CD4-positive, alpha-beta T cell treated with Interleukin-15 for 1 hour (primary cell): ENCODE measurements around the gene CYP21A2.
"Not testable (repeated sequence)": the region's sequence is repeated elsewhere in the genome, so short reads cannot be mapped to it uniquely, and the experiment has no call there.

Source experiments
- DNase-seq: peaks from one replicate; pipeline ENCODE4 v3.0.0-alpha.2; 2020

CYP21A2 gene

GRCh38 chr6:32056254-32056653 is 18.0 kb downstream of the CYP21A2 start:
- no peak for DNase-seq

- DNase-seq: no peak
These were observed 19.8 kb downstream of the CYP21A2 start for GRCh38 chr6:32057966-32058365.

GRCh38 chr6:32058511-32058963 is 20.3 kb downstream of the CYP21A2 start:
- DNase-seq: no peak

GRCh38 chr6:32060966-32061655 is 22.9 kb downstream of the CYP21A2 start:
- DNase-seq: no peak

GRCh38 chr6:32064706-32065105 is 26.5 kb downstream of the CYP21A2 start:
- DNase-seq: no peak

GRCh38 chr6:32067521-32067920 is 29.3 kb downstream of the CYP21A2 start:
- not testable (repeated sequence) for DNase-seq

- DNase-seq: not testable (repeated sequence)
These were observed 30.1 kb downstream of the CYP21A2 start for GRCh38 chr6:32068315-32068714.

GRCh38 chr6:32068867-32069266 is 30.7 kb downstream of the CYP21A2 start:
- DNase-seq: no peak

- DNase-seq: no peak
These were observed 31.2 kb downstream of the CYP21A2 start for GRCh38 chr6:32069460-32069859.

- no peak for DNase-seq
These were observed 31.8 kb downstream of the CYP21A2 start for GRCh38 chr6:32069878-32070515.

- DNase-seq: no peak
These were observed 32.8 kb downstream of the CYP21A2 start for GRCh38 chr6:32070814-32071543.

GRCh38 chr6:32073101-32073500 is 34.9 kb downstream of the CYP21A2 start:
- DNase-seq: no peak

GRCh38 chr6:32073613-32074012 is 35.4 kb downstream of the CYP21A2 start:
- DNase-seq: no peak

- DNase-seq: no peak
These were observed 36.8 kb downstream of the CYP21A2 start for GRCh38 chr6:32074996-32075532.

- DNase-seq: no peak
These were observed 37.6 kb downstream of the CYP21A2 start for GRCh38 chr6:32075781-32076180.

GRCh38 chr6:32076321-32076809 is 38.1 kb downstream of the CYP21A2 start:
- no peak for DNase-seq

GRCh38 chr6:32079566-32080290 is 41.5 kb downstream of the CYP21A2 start:
- DNase-seq: no peak

- DNase-seq: no peak
These were observed 43.2 kb downstream of the CYP21A2 start for GRCh38 chr6:32081168-32081990.

- no peak for DNase-seq
These were observed 44.3 kb downstream of the CYP21A2 start for GRCh38 chr6:32082478-32082877.

- no peak for DNase-seq
These were observed 44.7 kb downstream of the CYP21A2 start for GRCh38 chr6:32082935-32083334.

GRCh38 chr6:32083812-32084768 is 45.9 kb downstream of the CYP21A2 start:
- no peak for DNase-seq
